ENCODE measurements around the gene MSRB3. TPM values are rescaled to one million over a fixed set of nuclear protein-coding genes. Genes with fewer than 3 reads are reported as not detected.

MSRB3 gene
- total and polyA plus RNA-seq, 2 donors (not counting 3 experiments of a cell fraction or from before 2014, with no cell fraction given), result 20.0 to 59.3 TPM

GRCh38 chr12:65300097-65300496 is 21.6 kb downstream of the MSRB3 start:
- Histone ChIP-seq H2AFZ (ENCODE audit: low read depth, low read length) (no peak overlapping the region), H3K27me3 (ENCODE audit: control insufficient read depth in 2 of 2, insufficient read depth in 2 of 2, low read length in 2 of 2) (no peaks in the 10 kb centered on the region), H3K9me1 (replicated peaks; ENCODE audit: control insufficient read depth, extremely low read depth, insufficient read depth, low read length) (no peaks in the 10 kb centered on the region), H3K79me2 (ENCODE audit: control insufficient read depth, insufficient read depth, low read length) (peaks cover 64% of the 10 kb centered on the region), H3K4me1 (ENCODE audit: control insufficient read depth, extremely low read depth, insufficient read depth, low read length) (peaks cover under 1% of the 10 kb centered on the region), H4K20me1 (replicated peaks; ENCODE audit: control insufficient read depth, extremely low read depth, insufficient read depth, low read length) (peaks cover 2% of the 10 kb centered on the region), H3K27ac (ENCODE audit: insufficient read depth, low read depth, low read length) (no peak overlapping the region), H3K4me3 (replicated peaks in 1 of 3; ENCODE audit: insufficient read depth in 1 of 3, low read depth in 1 of 3, low read length in 3 of 3) (no peak overlapping the region), H3K9ac (replicated peaks; ENCODE audit: extremely low read depth, insufficient read depth, low read length) (no peak overlapping the region), H3K36me3 (ENCODE audit: control insufficient read depth in 2 of 2, extremely low read depth in 1 of 2, insufficient read depth in 2 of 2, low read length in 2 of 2) (no peaks in the 10 kb centered on the region), H3K9me3 (replicated peaks; ENCODE audit: control insufficient read depth, insufficient read depth, low read length) (no peaks in the 10 kb centered on the region), H3K4me2 (ENCODE audit: insufficient read depth, low read length) (no peak overlapping the region)
- intact Hi-C loops (cut with micrococcal nuclease) (no loop called here), dilution Hi-C loops (cut with MboI; ENCODE audit: extremely low pct_ligation_motif_present, low sequenced_read_pairs) (no loop called here)
- BruUV-seq (replicated peaks), result no TSS peak
- TF ChIP-seq GATA2 (IDR thresholded peaks at IDR 0.05; ENCODE audit: insufficient read depth, insufficient read length, low read depth, low read length) (no peak), POLR2AphosphoS5 (IDR thresholded peaks at IDR 0.05; ENCODE audit: insufficient read depth, low read depth, low read length) (no peak), POLR2A (IDR thresholded peaks at IDR 0.05; ENCODE audit: low read depth, low read length) (no peak), MAX (IDR thresholded peaks at IDR 0.05; ENCODE audit: insufficient read depth, insufficient read length) (no peak), EZH2 (IDR thresholded peaks at IDR 0.05; ENCODE audit: borderline replicate concordance, low read depth, low read length, severe bottlenecking) (no peak), CTCF (IDR thresholded peaks at IDR 0.05; ENCODE audit: extremely low read depth in 1 of 2, insufficient read depth in 1 of 2, low read depth in 1 of 2, low read length in 2 of 2) (no peak), JUN (IDR thresholded peaks at IDR 0.05; ENCODE audit: borderline replicate concordance, insufficient read depth, insufficient read length, low read depth) (no peak), MYC (IDR thresholded peaks at IDR 0.05; ENCODE audit: low read depth, low read length) (no peak), FOS (IDR thresholded peaks at IDR 0.05; ENCODE audit: borderline replicate concordance, insufficient read depth, low read length) (no peak)
- ChIA-PET POLR2A (no interaction called here), CTCF (interaction anchor here (0.8 to 2.8 kb wide), 6 partner anchors 9 to 820 kb away, joined by 4 to 13 read pairs (median 4); no protein-coding TSS in a partner anchor)
- DNase-seq (ENCODE audit: low read depth, low spot score), result no peak
- FAIRE-seq, result no peak
